BE2C (cell line): Measurements from ENCODE around the gene ATAD3C.

Experiments used
- DNase-seq: peaks from one replicate; pipeline ENCODE4 v3.0.0-alpha.2; 2020
- H3K27me3 ChIP-seq: fragments of 250-450 bp; sonication (Bioruptor Pico); 2 replicates; pipeline ENCODE4 v1.5.1; 2020; ENCODE audit warnings: mild to moderate bottlenecking
- H3K36me3 ChIP-seq: fragments of 250-450 bp; sonication (Bioruptor Pico); 2 replicates; pipeline ENCODE4 v1.5.1; 2020; ENCODE audit warnings: mild to moderate bottlenecking
- H3K4me1 ChIP-seq: fragments of 250-450 bp; sonication (Bioruptor Pico); 2 replicates; pipeline ENCODE4 v1.5.1; 2020
- H3K4me3 ChIP-seq: 2 replicates; pipeline ENCODE4 v1.5.1; 2011; ENCODE audit warnings: low read depth, low read length
- H3K9me3 ChIP-seq: fragments of 250-450 bp; sonication (Bioruptor Pico); 2 replicates; pipeline ENCODE4 v1.5.1; 2020
- TF ChIP-seq, protein P1 (sequence below): IDR thresholded peaks from 2 replicates; pipeline ENCODE4 v1.5.1; 2012; ENCODE audit warnings: mild to moderate bottlenecking, low read depth, low read length

ATAD3C gene

GRCh38 chr1:1432274-1432950 lies 17.1 kb upstream of the ATAD3C start:
- Histone ChIP-seq H3K4me1 (peaks cover 45% of the 10 kb centered on the region), H3K36me3 (no peaks in the 10 kb centered on the region), H3K27me3 (no peaks in the 10 kb centered on the region), H3K9me3 (no peaks in the 10 kb centered on the region), H3K4me3 (no peak overlapping the region)
- peak; percentile 28 for DNase-seq
- TF ChIP-seq, protein P1, sequence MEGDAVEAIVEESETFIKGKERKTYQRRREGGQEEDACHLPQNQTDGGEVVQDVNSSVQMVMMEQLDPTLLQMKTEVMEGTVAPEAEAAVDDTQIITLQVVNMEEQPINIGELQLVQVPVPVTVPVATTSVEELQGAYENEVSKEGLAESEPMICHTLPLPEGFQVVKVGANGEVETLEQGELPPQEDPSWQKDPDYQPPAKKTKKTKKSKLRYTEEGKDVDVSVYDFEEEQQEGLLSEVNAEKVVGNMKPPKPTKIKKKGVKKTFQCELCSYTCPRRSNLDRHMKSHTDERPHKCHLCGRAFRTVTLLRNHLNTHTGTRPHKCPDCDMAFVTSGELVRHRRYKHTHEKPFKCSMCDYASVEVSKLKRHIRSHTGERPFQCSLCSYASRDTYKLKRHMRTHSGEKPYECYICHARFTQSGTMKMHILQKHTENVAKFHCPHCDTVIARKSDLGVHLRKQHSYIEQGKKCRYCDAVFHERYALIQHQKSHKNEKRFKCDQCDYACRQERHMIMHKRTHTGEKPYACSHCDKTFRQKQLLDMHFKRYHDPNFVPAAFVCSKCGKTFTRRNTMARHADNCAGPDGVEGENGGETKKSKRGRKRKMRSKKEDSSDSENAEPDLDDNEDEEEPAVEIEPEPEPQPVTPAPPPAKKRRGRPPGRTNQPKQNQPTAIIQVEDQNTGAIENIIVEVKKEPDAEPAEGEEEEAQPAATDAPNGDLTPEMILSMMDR: no peak

- TF ChIP-seq, protein P1: no peak
- no peaks in the 10 kb centered on the region for H3K36me3 ChIP-seq
- no peaks in the 10 kb centered on the region for H3K27me3 ChIP-seq
- H3K9me3 ChIP-seq: no peaks in the 10 kb centered on the region
- DNase-seq: peak; percentile 82
- H3K4me1 ChIP-seq: peaks cover 47% of the 10 kb centered on the region
- H3K4me3 ChIP-seq: no peak overlapping the region
Observed at GRCh38 chr1:1432951-1433803, 16.3 kb upstream of the ATAD3C start.

DNA sequence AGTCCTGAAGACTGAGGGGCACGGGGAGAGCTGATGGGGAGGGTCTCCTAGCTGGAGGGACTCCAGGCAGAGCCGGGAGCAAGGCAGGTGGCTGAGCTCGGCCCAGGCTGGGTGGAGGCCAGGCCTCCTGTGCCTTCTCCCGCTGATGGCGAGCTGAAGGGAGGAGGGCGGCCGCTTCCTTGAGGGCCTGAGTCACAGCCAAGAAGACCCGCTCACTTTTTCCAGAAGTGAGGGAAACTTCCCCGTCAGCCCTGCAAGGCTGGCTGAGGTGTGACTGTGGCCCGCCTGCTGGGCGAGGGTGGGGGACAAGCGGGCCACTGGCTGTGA lies 15.7 kb upstream of the ATAD3C start:
- DNase-seq: peak; percentile 30
- no peaks in the 10 kb centered on the region for H3K27me3 ChIP-seq
- no peak overlapping the region for H3K4me3 ChIP-seq
- H3K9me3 ChIP-seq: no peaks in the 10 kb centered on the region
- TF ChIP-seq, protein P1: no peak
- no peaks in the 10 kb centered on the region for H3K36me3 ChIP-seq
- H3K4me1 ChIP-seq: peaks cover 47% of the 10 kb centered on the region

DNA sequence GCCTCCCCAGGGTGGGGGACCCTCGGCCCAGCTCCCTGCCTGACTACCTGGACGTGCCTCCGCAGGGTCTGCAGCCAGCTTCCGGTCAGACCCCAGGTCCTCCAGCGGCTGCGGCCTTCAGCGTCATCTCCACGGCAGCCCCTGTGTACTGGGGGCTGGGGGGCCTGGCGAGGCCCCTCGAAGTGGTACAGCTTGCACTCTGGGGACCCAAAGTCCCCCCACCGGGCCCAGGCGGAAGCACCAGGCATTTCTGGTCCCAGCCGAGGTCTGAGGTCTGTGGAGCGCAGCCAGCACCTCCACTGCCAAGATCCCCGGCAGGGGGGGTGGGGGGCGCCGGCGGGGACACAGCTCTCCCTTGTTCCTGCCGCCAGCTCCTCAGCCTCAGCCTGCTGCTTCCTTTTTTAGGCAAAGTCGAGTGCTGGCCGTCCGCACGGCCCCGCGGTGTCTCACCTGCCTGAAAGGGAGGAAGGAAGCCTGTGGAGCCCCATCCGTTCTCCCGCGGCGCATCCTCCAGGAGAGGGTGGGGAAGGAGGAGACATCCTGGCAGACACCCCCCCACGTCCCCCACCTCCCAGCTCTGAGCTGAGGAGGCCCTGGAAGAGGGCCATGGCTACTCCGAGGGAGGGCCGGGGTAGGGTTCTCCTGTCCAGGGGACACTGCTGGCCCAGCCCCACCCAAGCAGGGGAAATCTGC lies 15.2 kb upstream of the ATAD3C start:
- Histone ChIP-seq H3K4me3 (no peak overlapping the region), H3K9me3 (no peaks in the 10 kb centered on the region), H3K4me1 (peaks cover 47% of the 10 kb centered on the region), H3K27me3 (no peaks in the 10 kb centered on the region), H3K36me3 (no peaks in the 10 kb centered on the region)
- TF ChIP-seq, protein P1: no peak
- peak; percentile 16 for DNase-seq

DNA sequence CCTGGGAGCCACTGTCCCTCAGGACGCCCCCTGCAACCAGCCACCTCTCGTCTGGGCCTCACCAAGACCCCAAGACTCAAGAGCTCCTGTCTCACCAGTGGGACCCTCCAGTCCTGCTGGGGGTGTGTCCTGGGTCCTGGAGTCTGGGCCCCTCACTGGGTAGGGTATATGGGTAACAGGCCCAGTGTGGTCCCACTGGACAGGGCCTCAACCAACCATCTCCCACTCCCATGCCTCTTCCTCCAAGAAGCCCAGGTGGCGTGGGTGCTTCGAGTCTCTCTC lies 14.7 kb upstream of the ATAD3C start:
- Histone ChIP-seq H3K4me3 (peak overlapping the region; percentile 56), H3K9me3 (no peaks in the 10 kb centered on the region), H3K36me3 (no peaks in the 10 kb centered on the region), H3K4me1 (peaks cover 47% of the 10 kb centered on the region), H3K27me3 (no peaks in the 10 kb centered on the region)
- no peak for DNase-seq
- TF ChIP-seq, protein P1: no peak
